ENCODE results near the gene GNE. TPM values are rescaled to one million over a fixed set of nuclear protein-coding genes. Genes with fewer than 3 reads are reported as not detected.

The GNE gene
- total and polyA plus RNA-seq, 2 donors from 2014 or later, result 10.3 to 48.1 TPM

DNA sequence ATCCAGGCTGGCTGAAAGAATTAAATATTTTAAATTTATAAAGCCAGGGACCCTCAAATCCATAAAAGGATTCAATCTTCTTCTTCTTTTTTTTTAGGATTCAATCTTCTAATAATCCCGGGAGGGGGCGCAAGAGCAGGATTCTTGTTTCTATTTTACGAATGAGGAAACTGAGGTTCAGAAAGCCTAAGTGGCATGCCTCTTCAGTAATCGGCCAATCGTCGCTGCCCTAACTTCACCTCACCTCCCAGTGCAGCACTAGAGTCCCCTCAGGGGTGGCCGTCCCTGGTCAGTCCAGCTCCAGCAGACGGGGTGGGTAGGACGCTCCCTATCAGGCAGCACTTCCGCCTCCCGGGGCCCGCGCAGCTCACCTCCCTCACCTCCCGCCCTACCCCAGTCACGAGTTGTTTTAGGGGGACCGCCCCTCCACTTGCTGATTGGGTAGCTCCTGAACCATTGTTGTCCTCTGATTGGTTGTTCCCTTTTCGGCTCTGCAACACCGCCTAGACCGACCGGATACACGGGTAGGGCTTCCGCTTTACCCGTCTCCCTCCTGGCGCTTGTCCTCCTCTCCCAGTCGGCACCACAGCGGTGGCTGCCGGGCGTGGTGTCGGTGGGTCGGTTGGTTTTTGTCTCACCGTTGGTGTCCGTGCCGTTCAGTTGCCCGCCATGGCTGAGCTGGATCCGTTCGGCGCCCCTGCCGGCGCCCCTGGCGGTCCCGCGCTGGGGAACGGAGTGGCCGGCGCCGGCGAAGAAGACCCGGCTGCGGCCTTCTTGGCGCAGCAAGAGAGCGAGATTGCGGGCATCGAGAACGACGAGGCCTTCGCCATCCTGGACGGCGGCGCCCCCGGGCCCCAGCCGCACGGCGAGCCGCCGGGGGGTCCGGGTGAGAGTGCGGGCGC, 67.6 kb downstream of the GNE start, which contains the start of gene CLTA:
CLTA (plus strand) TSS at position 534 of the 902 bp plus-strand sequence; CDS start at position 670, 136 bp downstream.
- DNase-seq, result peak; percentile 98 to 99 (median 99)

DNA sequence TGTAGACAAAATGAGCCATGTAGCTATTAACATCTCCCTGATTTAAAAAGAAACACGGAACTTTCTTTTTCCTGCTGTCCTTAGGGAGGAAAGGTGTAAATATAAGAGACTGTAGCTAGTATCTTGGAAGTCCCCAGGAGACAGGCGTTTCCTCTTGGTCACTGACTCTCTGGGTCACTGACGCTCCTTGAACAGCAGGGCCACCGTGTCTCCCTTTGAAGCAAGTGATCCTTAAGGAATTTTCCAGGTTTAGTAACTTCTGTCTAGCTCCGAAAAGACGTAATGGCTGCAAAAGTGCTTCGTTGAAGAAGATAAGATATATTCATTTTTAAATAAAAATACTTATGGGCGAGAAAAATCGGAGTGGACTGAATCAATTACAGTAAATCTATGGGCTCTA, 68.3 kb downstream of the GNE start:
- peak in 2 of 5 donors; percentile 27 to 47 for DNase-seq
- no peaks in the 10 kb centered on the region for H3K9me3 ChIP-seq (ENCODE audit: control insufficient read depth in 2 of 3, insufficient read depth in 1 of 3, low read length in 3 of 3)
- TF ChIP-seq, protein P1, sequence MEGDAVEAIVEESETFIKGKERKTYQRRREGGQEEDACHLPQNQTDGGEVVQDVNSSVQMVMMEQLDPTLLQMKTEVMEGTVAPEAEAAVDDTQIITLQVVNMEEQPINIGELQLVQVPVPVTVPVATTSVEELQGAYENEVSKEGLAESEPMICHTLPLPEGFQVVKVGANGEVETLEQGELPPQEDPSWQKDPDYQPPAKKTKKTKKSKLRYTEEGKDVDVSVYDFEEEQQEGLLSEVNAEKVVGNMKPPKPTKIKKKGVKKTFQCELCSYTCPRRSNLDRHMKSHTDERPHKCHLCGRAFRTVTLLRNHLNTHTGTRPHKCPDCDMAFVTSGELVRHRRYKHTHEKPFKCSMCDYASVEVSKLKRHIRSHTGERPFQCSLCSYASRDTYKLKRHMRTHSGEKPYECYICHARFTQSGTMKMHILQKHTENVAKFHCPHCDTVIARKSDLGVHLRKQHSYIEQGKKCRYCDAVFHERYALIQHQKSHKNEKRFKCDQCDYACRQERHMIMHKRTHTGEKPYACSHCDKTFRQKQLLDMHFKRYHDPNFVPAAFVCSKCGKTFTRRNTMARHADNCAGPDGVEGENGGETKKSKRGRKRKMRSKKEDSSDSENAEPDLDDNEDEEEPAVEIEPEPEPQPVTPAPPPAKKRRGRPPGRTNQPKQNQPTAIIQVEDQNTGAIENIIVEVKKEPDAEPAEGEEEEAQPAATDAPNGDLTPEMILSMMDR (IDR thresholded peaks at IDR 0.05; ENCODE audit: borderline replicate concordance, extremely low read depth, insufficient read depth), result no peak
- FAIRE-seq, result no peak
- H3K4me3 ChIP-seq (ENCODE audit: low read length in 3 of 3), result peak overlapping the region; percentile 83 to 97 (median 93)
- no peaks in the 10 kb centered on the region for H3K27me3 ChIP-seq (ENCODE audit: control insufficient read depth, insufficient read depth, low read length)
- H3K36me3 ChIP-seq (ENCODE audit: control insufficient read depth in 2 of 3, insufficient read depth in 3 of 3, low read length in 3 of 3), result no peaks in the 10 kb centered on the region
- H3K9ac ChIP-seq (ENCODE audit: low read length in 3 of 3), result peak overlapping the region; percentile 68 to 85 (median 76)
- intact Hi-C loops (cut with DNase I), result no loop called here
- H3K27ac ChIP-seq (ENCODE audit: low read depth in 2 of 2, low read length in 2 of 2), result peak overlapping the region; percentile 94 to 97
- H3K4me1 ChIP-seq (ENCODE audit: control insufficient read depth in 2 of 3, insufficient read depth in 2 of 3, low read depth in 1 of 3, low read length in 3 of 3), result peaks cover 12 to 25% (median 12%) of the 10 kb centered on the region in 3 donors

More for the DNA sequence above, 67.6 kb downstream of the GNE start, which contains the start of gene CLTA:
- no peaks in the 10 kb centered on the region for H3K27me3 ChIP-seq (ENCODE audit: control insufficient read depth, insufficient read depth, low read length)
- no peaks in the 10 kb centered on the region for H3K9me3 ChIP-seq (ENCODE audit: control insufficient read depth in 2 of 3, insufficient read depth in 1 of 3, low read length in 3 of 3)
- intact Hi-C loops (cut with DNase I), result no loop called here
- TF ChIP-seq, protein P1 (IDR thresholded peaks at IDR 0.05; ENCODE audit: borderline replicate concordance, extremely low read depth, insufficient read depth), result peak; percentile 25
- H3K9ac ChIP-seq (ENCODE audit: low read length in 3 of 3), result peak within 1 kb of the TSS; percentile 76 to 85 (median 77)
- no peaks in the 10 kb centered on the region for H3K36me3 ChIP-seq (ENCODE audit: control insufficient read depth in 2 of 3, insufficient read depth in 3 of 3, low read length in 3 of 3)
- H3K4me3 ChIP-seq (ENCODE audit: low read length in 3 of 3), result peak within 1 kb of the TSS; percentile 83 to 97 (median 93)
- H3K27ac ChIP-seq (ENCODE audit: low read depth in 2 of 2, low read length in 2 of 2), result peak within 1 kb of the TSS; percentile 94 to 97
- peaks cover 12 to 25% (median 15%) of the 10 kb centered on the region in 3 donors for H3K4me1 ChIP-seq (ENCODE audit: control insufficient read depth in 2 of 3, insufficient read depth in 2 of 3, low read depth in 1 of 3, low read length in 3 of 3)
- peak; percentile 88 for FAIRE-seq

DNA sequence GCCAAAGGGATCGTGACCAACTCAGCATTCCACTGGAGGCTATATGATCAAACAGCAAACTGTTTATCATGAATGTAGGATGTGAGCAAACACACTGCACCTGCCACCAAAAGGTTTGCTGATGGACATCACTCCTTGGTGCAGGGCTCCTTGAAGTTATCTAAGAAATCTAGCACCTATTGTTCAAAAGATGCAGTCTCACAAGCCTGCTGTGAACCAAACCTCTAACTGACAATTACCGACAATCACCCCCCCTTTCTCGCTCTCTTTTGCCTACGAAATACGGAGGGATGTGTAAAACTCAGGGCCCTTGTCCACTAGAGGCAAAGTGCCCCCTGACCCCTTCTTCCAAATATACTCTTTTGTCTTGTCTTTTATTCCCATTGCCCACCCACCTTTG, 70.0 kb downstream of the GNE start:
- FAIRE-seq, result no peak
- intact Hi-C loops (cut with DNase I), result no loop called here

More for the DNA sequence above, 70.0 kb downstream of the GNE start:
- Histone ChIP-seq H3K9ac (ENCODE audit: low read length in 3 of 3) (no peak overlapping the region), H3K4me1 (ENCODE audit: control insufficient read depth in 2 of 3, insufficient read depth in 2 of 3, low read depth in 1 of 3, low read length in 3 of 3) (peaks cover 4 to 16% (median 12%) of the 10 kb centered on the region in 3 donors), H3K36me3 (ENCODE audit: control insufficient read depth in 2 of 3, insufficient read depth in 3 of 3, low read length in 3 of 3) (no peaks in the 10 kb centered on the region), H3K27ac (ENCODE audit: low read depth in 2 of 2, low read length in 2 of 2) (no peak overlapping the region), H3K9me3 (ENCODE audit: control insufficient read depth in 2 of 3, insufficient read depth in 1 of 3, low read length in 3 of 3) (no peaks in the 10 kb centered on the region), H3K4me3 (ENCODE audit: low read length in 3 of 3) (no peak overlapping the region), H3K27me3 (ENCODE audit: control insufficient read depth, insufficient read depth, low read length) (no peaks in the 10 kb centered on the region)
- no peak for DNase-seq
- TF ChIP-seq, protein P1 (IDR thresholded peaks at IDR 0.05; ENCODE audit: borderline replicate concordance, extremely low read depth, insufficient read depth), result no peak

Data from kidney (tissue), 14 donors.